ENCODE data around the gene PDE3A. TPM values are rescaled to one million over a fixed set of nuclear protein-coding genes. Genes with fewer than 3 reads are reported as not detected.

The PDE3A gene
- total RNA-seq, 1 donor from 2014 or later, result 27.9 TPM

DNA sequence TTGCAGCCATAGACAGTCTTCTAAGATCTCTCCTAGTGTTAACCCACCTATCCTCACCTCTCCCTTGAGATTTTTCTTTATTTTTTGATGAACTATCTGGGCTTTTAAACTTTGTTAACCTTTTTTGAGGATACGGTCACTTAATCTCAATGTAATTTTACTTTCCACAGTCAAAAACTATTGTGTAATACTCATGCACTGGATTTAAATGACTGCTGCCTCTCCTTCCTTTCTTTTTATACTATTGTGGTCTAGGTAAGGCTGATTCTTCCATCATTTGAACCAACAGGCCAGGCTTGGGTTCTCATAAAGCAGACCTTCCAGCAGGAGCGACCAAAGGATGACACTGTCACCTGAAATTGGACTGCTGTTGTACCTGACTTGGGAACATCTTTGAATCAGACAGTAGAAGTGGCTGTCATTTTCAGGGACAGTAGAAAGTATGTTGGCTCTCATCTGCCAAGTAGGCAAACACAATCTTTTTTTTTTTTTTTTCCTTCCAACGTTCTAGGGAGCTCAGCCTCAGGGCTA is 689 bp upstream of the PDE3A start:
- Mint-ChIP-seq H3K9me3 (ENCODE audit: low read depth) (no peaks in the 10 kb centered on the region), H3K27me3 (ENCODE audit: low read depth) (no peaks in the 10 kb centered on the region), H3K36me3 (ENCODE audit: low read depth) (no peaks in the 10 kb centered on the region), H3K27ac (ENCODE audit: unreplicated experiment) (peak overlapping the region; percentile 98), H3K4me1 (ENCODE audit: low read depth) (peaks cover 28% of the 10 kb centered on the region), H3K4me3 (ENCODE audit: unreplicated experiment) (peak overlapping the region; percentile 98)
- TF ChIP-seq, protein P1, sequence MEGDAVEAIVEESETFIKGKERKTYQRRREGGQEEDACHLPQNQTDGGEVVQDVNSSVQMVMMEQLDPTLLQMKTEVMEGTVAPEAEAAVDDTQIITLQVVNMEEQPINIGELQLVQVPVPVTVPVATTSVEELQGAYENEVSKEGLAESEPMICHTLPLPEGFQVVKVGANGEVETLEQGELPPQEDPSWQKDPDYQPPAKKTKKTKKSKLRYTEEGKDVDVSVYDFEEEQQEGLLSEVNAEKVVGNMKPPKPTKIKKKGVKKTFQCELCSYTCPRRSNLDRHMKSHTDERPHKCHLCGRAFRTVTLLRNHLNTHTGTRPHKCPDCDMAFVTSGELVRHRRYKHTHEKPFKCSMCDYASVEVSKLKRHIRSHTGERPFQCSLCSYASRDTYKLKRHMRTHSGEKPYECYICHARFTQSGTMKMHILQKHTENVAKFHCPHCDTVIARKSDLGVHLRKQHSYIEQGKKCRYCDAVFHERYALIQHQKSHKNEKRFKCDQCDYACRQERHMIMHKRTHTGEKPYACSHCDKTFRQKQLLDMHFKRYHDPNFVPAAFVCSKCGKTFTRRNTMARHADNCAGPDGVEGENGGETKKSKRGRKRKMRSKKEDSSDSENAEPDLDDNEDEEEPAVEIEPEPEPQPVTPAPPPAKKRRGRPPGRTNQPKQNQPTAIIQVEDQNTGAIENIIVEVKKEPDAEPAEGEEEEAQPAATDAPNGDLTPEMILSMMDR (IDR thresholded peaks at IDR 0.05), result no peak
- DNase-seq (ENCODE audit: low spot score), result no peak

GRCh38 chr12:20368651-20369304 is 441 bp downstream of the PDE3A start:
- TF ChIP-seq, protein P1 (IDR thresholded peaks at IDR 0.05), result no peak
- Mint-ChIP-seq H3K36me3 (ENCODE audit: low read depth) (no peaks in the 10 kb centered on the region), H3K4me3 (ENCODE audit: unreplicated experiment) (peak overlapping the region; percentile 98), H3K27ac (ENCODE audit: unreplicated experiment) (peak overlapping the region; percentile 98), H3K27me3 (ENCODE audit: low read depth) (no peaks in the 10 kb centered on the region), H3K9me3 (ENCODE audit: low read depth) (no peaks in the 10 kb centered on the region), H3K4me1 (ENCODE audit: low read depth) (peaks cover 38% of the 10 kb centered on the region)
- DNase-seq (ENCODE audit: low spot score), result no peak

DNA sequence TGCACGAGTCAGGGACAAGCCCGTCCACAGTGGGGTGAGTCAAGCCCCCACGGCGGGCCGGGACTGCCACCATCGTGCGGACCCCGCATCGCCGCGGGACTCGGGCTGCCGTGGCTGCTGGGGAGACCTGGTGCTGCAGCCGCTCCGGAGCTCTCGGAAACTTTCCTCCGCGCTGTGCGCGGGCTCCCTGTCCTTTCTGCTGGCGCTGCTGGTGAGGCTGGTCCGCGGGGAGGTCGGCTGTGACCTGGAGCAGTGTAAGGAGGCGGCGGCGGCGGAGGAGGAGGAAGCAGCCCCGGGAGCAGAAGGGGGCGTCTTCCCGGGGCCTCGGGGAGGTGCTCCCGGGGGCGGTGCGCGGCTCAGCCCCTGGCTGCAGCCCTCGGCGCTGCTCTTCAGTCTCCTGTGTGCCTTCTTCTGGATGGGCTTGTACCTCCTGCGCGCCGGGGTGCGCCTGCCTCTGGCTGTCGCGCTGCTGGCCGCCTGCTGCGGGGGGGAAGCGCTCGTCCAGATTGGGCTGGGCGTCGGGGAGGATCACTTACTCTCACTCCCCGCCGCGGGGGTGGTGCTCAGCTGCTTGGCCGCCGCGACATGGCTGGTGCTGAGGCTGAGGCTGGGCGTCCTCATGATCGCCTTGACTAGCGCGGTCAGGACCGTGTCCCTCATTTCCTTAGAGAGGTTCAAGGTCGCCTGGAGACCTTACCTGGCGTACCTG is 1.1 kb downstream of the PDE3A start:
- H3K27ac Mint-ChIP-seq (ENCODE audit: unreplicated experiment), result peak overlapping the region; percentile 98
- H3K4me3 Mint-ChIP-seq (ENCODE audit: unreplicated experiment), result peak overlapping the region; percentile 98
- peak; percentile 95 for DNase-seq (ENCODE audit: low spot score)
- no peaks in the 10 kb centered on the region for H3K9me3 Mint-ChIP-seq (ENCODE audit: low read depth)
- TF ChIP-seq, protein P1 (IDR thresholded peaks at IDR 0.05), result peak; percentile 61
- peaks cover 45% of the 10 kb centered on the region for H3K4me1 Mint-ChIP-seq (ENCODE audit: low read depth)
- H3K36me3 Mint-ChIP-seq (ENCODE audit: low read depth), result no peaks in the 10 kb centered on the region
- H3K27me3 Mint-ChIP-seq (ENCODE audit: low read depth), result no peaks in the 10 kb centered on the region

GRCh38 chr12:20370014-20370386 is 1.7 kb downstream of the PDE3A start:
- peaks cover 50% of the 10 kb centered on the region for H3K4me1 Mint-ChIP-seq (ENCODE audit: low read depth)
- TF ChIP-seq, protein P1 (IDR thresholded peaks at IDR 0.05), result no peak
- no peaks in the 10 kb centered on the region for H3K9me3 Mint-ChIP-seq (ENCODE audit: low read depth)
- no peaks in the 10 kb centered on the region for H3K36me3 Mint-ChIP-seq (ENCODE audit: low read depth)
- peak overlapping the region; percentile 94 for H3K27ac Mint-ChIP-seq (ENCODE audit: unreplicated experiment)
- no peaks in the 10 kb centered on the region for H3K27me3 Mint-ChIP-seq (ENCODE audit: low read depth)
- peak; percentile 61 for DNase-seq (ENCODE audit: low spot score)
- peak overlapping the region; percentile 98 for H3K4me3 Mint-ChIP-seq (ENCODE audit: unreplicated experiment)

GRCh38 chr12:20370866-20371519 is 2.7 kb downstream of the PDE3A start:
- TF ChIP-seq, protein P1 (IDR thresholded peaks at IDR 0.05), result no peak
- Mint-ChIP-seq H3K27ac (ENCODE audit: unreplicated experiment) (peak overlapping the region; percentile 74), H3K36me3 (ENCODE audit: low read depth) (no peaks in the 10 kb centered on the region), H3K4me1 (ENCODE audit: low read depth) (peaks cover 60% of the 10 kb centered on the region), H3K4me3 (ENCODE audit: unreplicated experiment) (peak overlapping the region; percentile 98), H3K9me3 (ENCODE audit: low read depth) (no peaks in the 10 kb centered on the region), H3K27me3 (ENCODE audit: low read depth) (no peaks in the 10 kb centered on the region)
- no peak for DNase-seq (ENCODE audit: low spot score)
